Urinary bladder (tissue), 4 donors: ENCODE measurements around the gene NFU1. TPM values are rescaled to one million over a fixed set of nuclear protein-coding genes. Genes with fewer than 3 reads are reported as not detected.

ENCODE experiments used
- DNase-seq: peaks from one replicate; pipeline ENCODE4 v3.0.0-alpha.2; 2015; ENCODE audit errors: extremely low spot score
- H3K27ac ChIP-seq: one replicate; pipeline ENCODE4 v1.5.1; 2013; ENCODE audit warnings: low read depth, mild to moderate bottlenecking, moderate library complexity
- H3K36me3 ChIP-seq: one replicate; pipeline ENCODE4 v1.6.1; 2013; ENCODE audit warnings: mild to moderate bottlenecking, moderate library complexity; ENCODE audit not compliant: insufficient read depth
- H3K4me1 ChIP-seq: one replicate; pipeline ENCODE4 v1.6.1; 2013; ENCODE audit warnings: mild to moderate bottlenecking, moderate library complexity; ENCODE audit not compliant: insufficient read depth
- H3K4me3 ChIP-seq: one replicate; pipeline ENCODE4 v1.5.1; 2013; ENCODE audit warnings: low read depth, low read length
- WGBS: extraction: QIAGEN DNeasy Blood & Tissue Kit; methylation state at CpG from one replicate; pipeline ENCODE4 v1.1.7; 2013; 5-methylcytosine and 5-hydroxymethylcytosine counted together
- polyA plus RNA-seq: library from polyadenylated mRNA; stranded (reverse); fragments of 200-250 nt; gene quantifications from one replicate; pipeline ENCODE4 v1.2.3, GENCODE V29; 2013
- total RNA-seq: library from RNA; depleted of rRNA; stranded (reverse); fragments of >200 nt; gene quantifications from one replicate; pipeline ENCODE4 v1.2.3, GENCODE V29; 2014
- donor health status: healthy with polysubstance abuse.
- donor health status: healthy.

The NFU1 gene
- total RNA-seq = 44.2 TPM
- 55.8 TPM for polyA plus RNA-seq

- peak; percentile 83 for DNase-seq
- Histone ChIP-seq H3K27ac (peak within 1 kb of the TSS; percentile 88), H3K4me3 (peak within 1 kb of the TSS; percentile 66), H3K36me3 (no peaks in the 10 kb centered on the region), H3K4me1 (no peaks in the 10 kb centered on the region)
- WGBS = under 1% methylated on average over 60 of the region's 60 CpGs
Observed at GRCh38 chr2:69436938-69437750, at the start of gene NFU1. Gene NFU1, minus strand, starts transcription at chr2:69437435. Its CDS starts 13 bp downstream, at chr2:69437422.

- 71% methylated on average over 3 of the region's 3 CpGs for WGBS
- Histone ChIP-seq H3K27ac (no peak overlapping the region), H3K4me3 (no peak overlapping the region), H3K4me1 (no peaks in the 10 kb centered on the region), H3K36me3 (no peaks in the 10 kb centered on the region)
- DNase-seq = peak; percentile 55
Observed at GRCh38 chr2:69483696-69484095, 46.5 kb upstream of the NFU1 start.

GRCh38 chr2:69483024-69483423, 45.8 kb upstream of the NFU1 start:
- DNase-seq = no peak
- Histone ChIP-seq H3K4me1 (no peaks in the 10 kb centered on the region), H3K36me3 (no peaks in the 10 kb centered on the region), H3K27ac (no peak overlapping the region), H3K4me3 (no peak overlapping the region)
- WGBS = 72% methylated on average over 4 of the region's 4 CpGs

DNA sequence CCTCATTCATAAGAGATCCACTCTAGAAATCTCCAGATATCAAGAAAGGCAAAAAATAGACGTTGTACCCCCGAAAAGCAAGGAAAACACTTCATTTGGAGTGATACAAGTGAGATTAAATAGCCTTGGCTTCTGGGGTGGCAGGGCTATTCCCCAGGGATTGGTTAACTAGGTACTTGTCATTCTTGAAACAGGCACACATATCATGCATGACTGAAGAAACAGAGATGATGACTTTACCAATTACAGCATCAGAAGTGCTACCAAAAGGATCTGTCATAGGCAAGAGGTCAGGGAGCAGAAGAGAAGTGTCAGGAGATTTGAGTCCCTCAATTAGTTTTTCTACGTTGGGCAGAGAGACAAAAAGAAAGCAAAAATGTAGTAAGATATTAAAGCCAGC, 45.2 kb upstream of the NFU1 start:
- H3K27ac ChIP-seq = no peak overlapping the region
- H3K36me3 ChIP-seq = no peaks in the 10 kb centered on the region
- WGBS = 86% methylated on average over 3 of the region's 3 CpGs
- no peak for DNase-seq
- H3K4me1 ChIP-seq = no peaks in the 10 kb centered on the region
- no peak overlapping the region for H3K4me3 ChIP-seq

GRCh38 chr2:69481421-69481820, 44.2 kb upstream of the NFU1 start:
- Histone ChIP-seq H3K4me1 (no peaks in the 10 kb centered on the region), H3K36me3 (no peaks in the 10 kb centered on the region), H3K27ac (no peak overlapping the region), H3K4me3 (no peak overlapping the region)
- WGBS = 93% methylated on average over 1 of the region's 1 CpG
- DNase-seq = no peak

DNA sequence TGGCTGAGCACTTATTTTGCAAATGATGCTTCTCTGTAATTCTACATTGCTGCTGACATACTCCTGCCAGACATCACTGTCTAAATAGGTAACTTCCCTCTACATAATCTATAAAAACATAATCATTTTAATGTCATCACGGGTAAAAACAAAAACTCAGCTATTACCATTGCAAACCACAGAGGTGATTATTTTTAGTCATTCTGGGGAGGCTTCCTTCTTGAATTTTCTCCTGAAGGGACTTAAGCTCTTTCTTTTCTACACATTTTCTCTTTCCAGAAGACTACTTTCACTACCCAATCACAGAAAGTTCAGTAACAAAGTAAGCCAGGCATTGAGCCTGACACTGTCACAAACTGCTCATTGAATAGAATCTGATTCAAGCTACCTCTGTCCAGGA, 40.4 kb upstream of the NFU1 start:
- no peak overlapping the region for H3K27ac ChIP-seq
- H3K4me3 ChIP-seq = no peak overlapping the region
- no peaks in the 10 kb centered on the region for H3K36me3 ChIP-seq
- WGBS = 89% methylated on average over 1 of the region's 1 CpG
- no peaks in the 10 kb centered on the region for H3K4me1 ChIP-seq
- DNase-seq = no peak

- Histone ChIP-seq H3K27ac (no peak overlapping the region), H3K36me3 (peaks cover 1% of the 10 kb centered on the region), H3K4me3 (no peak overlapping the region), H3K4me1 (no peaks in the 10 kb centered on the region)
- WGBS = 50% methylated on average over 2 of the region's 2 CpGs
- no peak for DNase-seq
Observed at GRCh38 chr2:69474688-69475087, 37.5 kb upstream of the NFU1 start.

DNA sequence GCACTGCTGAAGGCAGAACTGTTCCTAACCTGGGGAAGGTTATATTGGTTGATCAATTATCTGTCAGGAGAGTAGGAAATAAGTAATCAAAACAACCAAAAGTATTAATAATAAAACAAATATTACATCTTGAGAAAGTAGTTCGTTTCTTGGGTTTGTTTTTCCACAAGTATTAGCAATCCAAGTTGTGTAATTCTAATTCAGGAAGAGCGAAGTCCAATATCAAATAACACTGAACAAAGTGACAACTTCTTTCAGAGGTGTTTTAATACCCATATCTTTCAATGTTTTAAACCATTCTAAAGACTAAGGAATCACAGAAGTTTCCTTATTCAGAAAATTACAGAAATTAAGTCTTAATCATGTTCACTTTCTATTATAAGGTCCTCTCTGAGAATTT, 34.6 kb upstream of the NFU1 start:
- 88% methylated on average over 2 of the region's 2 CpGs for WGBS
- H3K27ac ChIP-seq = no peak overlapping the region
- H3K36me3 ChIP-seq = peaks cover 1% of the 10 kb centered on the region
- no peaks in the 10 kb centered on the region for H3K4me1 ChIP-seq
- DNase-seq = no peak
- H3K4me3 ChIP-seq = no peak overlapping the region

DNA sequence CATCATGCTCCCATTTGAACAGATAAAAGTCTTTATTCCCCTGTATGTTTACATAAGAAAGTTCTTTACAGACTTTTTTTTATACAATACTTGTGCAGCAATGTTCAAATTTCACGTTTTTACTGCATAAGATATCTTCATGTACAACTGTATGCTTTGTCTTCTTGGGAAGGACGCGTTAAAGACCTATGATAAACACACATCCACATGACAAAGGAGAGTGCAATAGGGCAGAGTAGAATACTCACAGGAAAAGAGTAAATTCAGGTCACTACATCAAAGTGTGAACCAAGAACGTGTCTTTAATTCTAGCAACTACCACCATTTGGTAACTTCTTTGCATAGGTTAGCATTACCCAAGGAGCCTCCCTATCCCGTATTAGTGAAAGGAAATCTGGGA, 33.7 kb upstream of the NFU1 start:
- Histone ChIP-seq H3K27ac (no peak overlapping the region), H3K36me3 (peaks cover 2% of the 10 kb centered on the region), H3K4me1 (no peaks in the 10 kb centered on the region), H3K4me3 (no peak overlapping the region)
- 61% methylated on average over 5 of the region's 5 CpGs for WGBS
- DNase-seq = no peak

- Histone ChIP-seq H3K4me1 (no peaks in the 10 kb centered on the region), H3K36me3 (peaks cover 3% of the 10 kb centered on the region), H3K4me3 (no peak overlapping the region), H3K27ac (no peak overlapping the region)
- 90% methylated on average over 1 of the region's 1 CpG for WGBS
- DNase-seq = no peak
Observed at GRCh38 chr2:69469784-69470183, 32.5 kb upstream of the NFU1 start.

- H3K27ac ChIP-seq = no peak overlapping the region
- DNase-seq = no peak
- WGBS = 91% methylated on average over 3 of the region's 3 CpGs
Observed at GRCh38 chr2:69469375-69469774, 32.1 kb upstream of the NFU1 start.

DNA sequence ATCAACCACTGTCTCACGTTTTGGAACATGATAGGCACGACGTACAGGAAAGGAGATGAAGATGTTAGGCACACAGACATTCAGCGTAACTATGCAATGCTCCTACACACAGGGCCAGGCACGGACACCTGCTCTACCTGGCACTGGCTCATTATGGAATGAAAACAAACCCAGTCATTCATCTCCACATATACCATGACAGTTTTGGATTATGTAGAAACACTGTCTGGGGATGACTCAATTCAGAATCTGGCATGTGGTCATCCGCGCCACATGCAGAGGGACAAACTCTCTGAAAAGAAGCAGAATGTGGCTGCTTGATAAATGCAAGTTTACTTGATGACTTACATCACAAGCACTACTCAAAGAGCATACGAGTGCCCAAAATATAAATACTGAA, 29.5 kb upstream of the NFU1 start:
- no peaks in the 10 kb centered on the region for H3K4me1 ChIP-seq
- H3K27ac ChIP-seq = no peak overlapping the region
- 95% methylated on average over 8 of the region's 8 CpGs for WGBS
- no peak overlapping the region for H3K4me3 ChIP-seq
- DNase-seq = no peak
- peaks cover 3% of the 10 kb centered on the region for H3K36me3 ChIP-seq

More at GRCh38 chr2:69469375-69469774, 32.1 kb upstream of the NFU1 start:
- no peak overlapping the region for H3K4me3 ChIP-seq
- H3K36me3 ChIP-seq = peaks cover 3% of the 10 kb centered on the region
- H3K4me1 ChIP-seq = no peaks in the 10 kb centered on the region

DNA sequence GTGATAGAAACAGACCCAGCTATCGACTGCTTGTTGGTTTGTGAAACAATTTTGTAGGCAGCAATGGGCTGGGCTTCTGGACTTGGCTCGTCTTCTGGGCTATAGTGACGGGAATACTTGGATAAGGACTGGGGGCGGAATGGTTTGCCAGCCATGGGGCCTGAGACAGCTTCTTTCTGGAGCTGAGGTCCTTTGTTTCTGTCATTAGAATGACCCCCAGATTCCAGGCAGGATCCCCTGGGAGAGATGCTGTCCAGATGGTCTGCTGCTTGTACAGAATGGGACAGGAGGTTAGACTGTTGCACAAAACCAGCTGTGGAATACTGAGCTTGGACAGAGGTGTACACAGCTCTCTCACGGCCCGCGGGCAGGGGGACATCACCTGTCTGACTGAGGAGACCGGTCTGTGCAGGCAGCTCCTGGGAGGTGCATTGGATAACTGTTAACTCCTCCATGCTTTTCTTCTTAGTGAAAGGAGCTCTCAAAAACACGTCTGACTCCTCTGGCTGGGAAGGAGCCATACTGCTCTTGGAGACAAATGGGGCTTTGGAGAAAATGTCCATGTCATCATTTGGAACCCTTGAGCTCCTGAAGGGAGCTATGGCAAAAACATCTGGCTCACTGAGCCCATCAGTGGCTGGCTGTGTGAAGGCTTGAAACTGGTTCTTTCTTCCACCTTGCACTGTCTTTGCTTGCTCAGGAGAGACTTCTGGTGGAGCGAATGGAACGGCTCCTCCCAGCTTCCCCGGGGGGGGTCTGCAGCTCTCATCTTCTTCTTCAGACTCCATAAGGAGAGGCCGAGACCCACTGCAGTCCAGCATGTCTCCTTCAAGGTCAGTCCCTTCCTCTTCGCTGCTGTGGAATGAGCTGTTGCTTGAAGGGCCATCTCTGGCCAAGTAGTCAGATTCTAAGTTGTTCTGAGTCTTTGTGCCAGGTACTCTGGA, 28.6 kb upstream of the NFU1 start:
- no peak for DNase-seq
- Histone ChIP-seq H3K4me3 (no peak overlapping the region), H3K36me3 (peaks cover 3% of the 10 kb centered on the region), H3K27ac (no peak overlapping the region), H3K4me1 (no peaks in the 10 kb centered on the region)
- WGBS = 83% methylated on average over 14 of the region's 14 CpGs

- Histone ChIP-seq H3K36me3 (peaks cover 2% of the 10 kb centered on the region), H3K27ac (no peak overlapping the region), H3K4me1 (no peaks in the 10 kb centered on the region), H3K4me3 (no peak overlapping the region)
- no peak for DNase-seq
- 34% methylated on average over 3 of the region's 3 CpGs for WGBS
Observed at GRCh38 chr2:69464575-69464974, 27.3 kb upstream of the NFU1 start.
